Subcutaneous adipose tissue (tissue), 4 donors: ENCODE data around the gene ZKSCAN8. TPM values are rescaled to one million over a fixed set of nuclear protein-coding genes. Genes with fewer than 3 reads are reported as not detected.

ENCODE experiments used
- CTCF ChIP-seq: fragments of 450-650 bp; IDR thresholded peaks from one replicate; pipeline ENCODE4 v1.5.1; 2016; ENCODE audit warnings: low read depth, mild to moderate bottlenecking, control low read depth, antibody characterized with exemption, moderate library complexity
- total RNA-seq, 4 donors: library from RNA; depleted of rRNA; stranded (reverse); fragments of >200 nt; gene quantifications; one replicate each; pipeline ENCODE4 v1.1.0, GENCODE V29; 2016

ZKSCAN8 gene
- total RNA-seq, 4 donors from 2014 or later = 19.7 to 24.1 (median 21.5) TPM

- no peak for TF ChIP-seq CTCF
Measured at GRCh38 chr6:28117386-28118050, 24.2 kb upstream of the ZKSCAN8 start.

DNA sequence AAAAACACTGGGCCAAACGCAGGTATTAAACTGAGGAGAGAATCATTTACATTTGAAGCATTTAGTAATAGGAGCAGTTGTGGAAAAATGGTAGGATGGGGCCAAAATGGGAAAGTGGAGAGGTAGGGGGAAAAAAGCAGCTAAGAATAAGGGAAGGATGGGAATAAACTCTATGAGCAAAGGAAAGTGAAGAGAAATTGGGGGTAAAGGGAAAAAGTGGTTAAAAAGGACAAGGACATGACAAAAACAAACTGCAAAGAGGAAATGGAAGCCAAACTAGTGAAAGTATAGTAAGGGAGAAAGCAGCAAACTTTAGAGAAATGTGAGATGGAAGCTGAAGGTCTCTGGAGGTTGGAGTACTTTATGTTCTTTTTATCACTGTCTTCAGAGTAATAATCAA, 23.5 kb upstream of the ZKSCAN8 start:
- no peak for TF ChIP-seq CTCF

GRCh38 chr6:28121876-28122275, 19.8 kb upstream of the ZKSCAN8 start:
- no peak for TF ChIP-seq CTCF

GRCh38 chr6:28124350-28124970, 17.2 kb upstream of the ZKSCAN8 start, which contains the start of gene ZSCAN16:
Gene ZSCAN16, plus strand, starts transcription at chr6:28124609. Its CDS starts 835 bp downstream, at chr6:28125444.
- TF ChIP-seq CTCF = no peak

DNA sequence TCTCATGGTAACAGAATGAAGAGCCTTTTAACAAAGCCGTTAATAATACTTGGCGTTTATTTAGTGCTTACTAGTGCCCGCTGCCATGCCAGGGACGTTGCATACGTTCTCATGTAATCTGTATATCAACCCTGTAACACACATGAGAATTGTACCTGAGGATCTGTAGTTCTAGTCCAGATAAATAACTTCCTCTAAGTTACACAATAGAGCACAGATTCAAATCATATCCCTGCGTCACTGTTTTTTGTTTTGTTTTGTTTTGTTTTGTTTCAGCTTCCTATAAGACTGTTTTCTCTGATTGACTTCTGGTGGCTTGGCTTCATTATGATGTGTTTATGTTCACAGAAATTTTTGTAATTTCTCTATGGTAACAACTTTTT, 16.7 kb upstream of the ZKSCAN8 start:
- no peak for TF ChIP-seq CTCF

- TF ChIP-seq CTCF = no peak
Measured at GRCh38 chr6:28125401-28125800, 16.3 kb upstream of the ZKSCAN8 start.

DNA sequence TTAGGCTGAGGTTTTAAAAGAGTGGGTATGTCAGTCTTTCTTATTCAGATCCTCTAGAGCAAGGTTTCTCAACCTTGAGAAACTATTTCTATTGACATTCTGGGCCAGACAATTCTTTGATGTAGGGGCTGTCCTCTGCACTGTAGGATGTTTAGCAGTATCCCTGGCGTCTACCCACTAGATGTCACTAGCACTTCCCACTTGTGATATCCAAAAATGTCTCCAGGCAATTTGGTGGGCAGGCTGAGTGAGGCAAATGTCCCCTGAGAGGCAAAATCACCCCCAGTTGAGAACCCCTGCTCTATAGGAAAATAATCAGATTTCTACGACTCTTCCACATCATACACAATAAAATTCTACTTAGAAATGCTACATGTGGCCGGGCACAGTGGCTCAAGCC, 7.7 kb upstream of the ZKSCAN8 start:
- TF ChIP-seq CTCF = no peak
